ENCODE data around the gene PPM1H.

- TF ChIP-seq SP3 (tag by site-specific recombination; IDR thresholded peaks at IDR 0.05) (no peak), ZNF10 (tag by site-specific recombination; IDR thresholded peaks at IDR 0.05) (no peak)
Measured at GRCh38 chr12:62907078-62907477, 27.9 kb downstream of the PPM1H start.
